A375 (cell line): ENCODE measurements around the gene ERVH48-1. TPM values are rescaled to one million over a fixed set of nuclear protein-coding genes. Genes with fewer than 3 reads are reported as not detected.

Experiments used
- small RNA-seq: library from RNA; depleted of rRNA; stranded (forward); fragments of <200 nt; gene quantifications from one replicate; pipeline ENCODE3, GENCODE V24; 2014
- total RNA-seq: library from RNA; depleted of rRNA; stranded (reverse); fragments of >200 nt; shearing (Covaris generic); gene quantifications from 2 replicates; pipeline ENCODE4 v1.2.3, GENCODE V29; 2014; rRNA removed

The ERVH48-1 gene
- total RNA-seq = not detected in 2 replicates

DNA sequence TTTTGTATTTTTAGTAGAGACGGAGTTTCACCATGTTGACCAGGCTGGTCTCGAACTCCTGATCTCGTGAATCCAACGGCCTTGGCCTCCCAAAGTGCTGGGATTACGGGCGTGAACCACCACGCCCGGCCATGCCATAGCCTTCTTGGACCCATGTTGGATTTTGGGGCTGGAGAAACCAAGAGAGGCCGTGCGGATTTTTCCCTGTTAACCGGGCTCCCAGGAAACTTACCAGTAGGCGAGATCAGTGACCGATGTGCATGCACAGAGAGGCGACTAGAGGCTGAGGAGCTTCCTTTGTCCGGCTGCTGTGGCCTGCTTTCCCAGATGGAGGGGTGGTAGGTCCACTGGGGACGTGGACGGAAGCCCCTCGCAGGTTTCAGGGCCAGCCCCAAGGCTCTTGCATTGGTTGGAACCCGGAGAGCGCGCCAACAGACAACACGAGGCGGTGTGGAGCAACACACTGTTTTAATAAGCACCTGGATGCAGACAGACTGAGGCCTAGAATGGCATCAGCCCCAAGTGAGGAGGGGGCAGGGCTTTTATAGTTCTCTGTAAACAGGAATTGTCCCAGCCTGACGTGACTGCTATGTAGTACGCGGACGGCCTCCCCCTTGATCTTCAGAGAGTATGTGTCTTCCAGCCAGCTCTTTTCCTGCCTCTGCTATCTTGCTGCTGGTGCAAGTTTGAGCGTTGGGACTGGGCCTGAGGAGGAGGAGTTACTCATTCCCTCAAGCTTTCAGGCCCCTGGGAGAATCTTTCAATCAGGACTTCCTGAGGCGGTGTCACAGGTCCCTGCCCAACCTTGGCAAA, at the start of gene ERVH48-1:
Gene ERVH48-1, minus strand, starts transcription at position 517 of the 813 bp plus-strand sequence. CDS start 6,624 bp downstream, outside the sequence.

DNA sequence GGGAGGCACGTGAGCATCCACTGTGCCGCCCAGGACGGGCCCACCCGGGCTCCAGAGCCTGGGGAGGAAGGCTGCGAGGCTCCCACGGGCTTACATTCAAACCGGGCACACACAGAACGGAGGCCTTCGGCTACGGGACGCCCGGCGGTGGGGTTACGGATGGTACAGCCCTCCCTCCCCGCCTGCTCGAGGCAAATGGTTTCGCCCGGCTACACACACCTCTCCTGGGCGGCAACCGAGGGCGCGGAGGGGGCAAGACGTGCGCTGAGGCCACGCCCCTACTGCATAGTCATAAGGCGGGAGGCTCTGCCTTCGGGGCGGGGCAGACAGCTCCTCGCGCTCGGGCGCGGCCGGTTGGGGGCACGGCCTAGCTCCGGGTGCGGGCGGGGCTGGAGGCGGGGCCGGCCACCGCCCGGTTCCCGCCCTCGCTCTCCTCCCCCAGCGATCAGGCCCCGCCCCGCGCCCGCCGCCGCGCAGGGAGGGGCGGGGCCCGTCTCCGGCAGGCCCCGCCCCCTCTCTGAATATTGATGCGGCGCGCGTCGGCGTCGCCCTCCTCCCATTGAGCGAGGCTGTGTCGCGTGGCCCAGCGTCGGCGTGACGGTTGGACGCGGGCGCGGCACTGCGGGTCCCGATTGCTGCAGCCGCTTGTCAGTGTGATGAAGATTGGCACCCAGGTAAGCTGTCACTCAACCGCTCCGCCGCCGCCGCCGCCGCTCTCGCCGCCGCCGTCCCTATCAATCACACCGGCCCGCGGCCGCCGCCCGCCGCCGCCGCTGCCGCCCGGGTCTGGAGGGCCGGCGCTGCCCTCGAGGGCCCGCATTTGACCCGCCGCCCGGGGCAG, 48.8 kb upstream of the ERVH48-1 start, which contains the start of gene PKNOX1:
Gene PKNOX1, plus strand, starts transcription at position 572 of the 841 bp plus-strand sequence. CDS start 29,820 bp downstream, outside the sequence.

DNA sequence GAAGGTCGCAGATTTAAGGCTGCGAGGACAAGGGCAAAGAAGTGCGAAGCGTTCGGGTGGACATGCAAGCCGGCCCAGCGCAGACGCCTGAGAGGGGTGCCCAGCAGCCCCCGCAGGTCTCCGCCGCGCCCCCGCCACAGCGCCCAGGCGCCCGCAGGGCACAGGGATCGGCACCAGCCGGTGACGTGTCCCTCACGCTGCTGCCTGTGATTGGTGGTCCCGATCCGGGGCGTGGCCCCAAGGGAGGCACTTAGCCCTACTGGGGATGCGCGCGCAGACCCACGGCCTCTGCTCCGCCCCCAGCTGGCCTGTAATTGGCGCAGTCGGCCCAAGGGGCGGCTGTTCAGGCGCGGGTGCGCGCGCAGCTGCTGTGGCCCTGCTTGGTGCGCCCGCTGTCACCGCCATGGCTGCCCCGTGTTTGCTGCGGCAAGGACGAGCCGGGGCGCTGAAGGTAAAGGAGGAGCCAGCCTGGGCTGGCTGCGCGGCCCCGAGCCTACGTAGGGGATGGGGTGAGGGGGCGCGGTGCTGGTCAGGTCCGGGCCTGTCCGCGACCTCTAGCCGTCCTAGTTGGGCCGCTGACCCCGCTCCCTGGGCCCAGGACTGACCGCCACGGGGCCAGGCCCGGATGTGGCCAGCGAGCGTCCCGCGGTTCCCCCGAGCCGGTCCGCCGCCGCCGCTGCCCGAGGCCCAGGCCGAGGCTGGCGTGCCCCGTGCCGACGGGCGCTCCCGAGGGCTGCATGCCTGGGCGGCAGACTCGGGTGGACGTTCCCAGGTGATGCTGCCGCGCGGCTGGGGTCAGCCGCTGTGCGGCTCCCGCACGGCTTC, 32.3 kb downstream of the ERVH48-1 start, which contains the start of gene NDUFV3:
Gene NDUFV3, plus strand, starts transcription at position 379 of the 825 bp plus-strand sequence. Its CDS starts 25 bp downstream, at position 404.

DNA sequence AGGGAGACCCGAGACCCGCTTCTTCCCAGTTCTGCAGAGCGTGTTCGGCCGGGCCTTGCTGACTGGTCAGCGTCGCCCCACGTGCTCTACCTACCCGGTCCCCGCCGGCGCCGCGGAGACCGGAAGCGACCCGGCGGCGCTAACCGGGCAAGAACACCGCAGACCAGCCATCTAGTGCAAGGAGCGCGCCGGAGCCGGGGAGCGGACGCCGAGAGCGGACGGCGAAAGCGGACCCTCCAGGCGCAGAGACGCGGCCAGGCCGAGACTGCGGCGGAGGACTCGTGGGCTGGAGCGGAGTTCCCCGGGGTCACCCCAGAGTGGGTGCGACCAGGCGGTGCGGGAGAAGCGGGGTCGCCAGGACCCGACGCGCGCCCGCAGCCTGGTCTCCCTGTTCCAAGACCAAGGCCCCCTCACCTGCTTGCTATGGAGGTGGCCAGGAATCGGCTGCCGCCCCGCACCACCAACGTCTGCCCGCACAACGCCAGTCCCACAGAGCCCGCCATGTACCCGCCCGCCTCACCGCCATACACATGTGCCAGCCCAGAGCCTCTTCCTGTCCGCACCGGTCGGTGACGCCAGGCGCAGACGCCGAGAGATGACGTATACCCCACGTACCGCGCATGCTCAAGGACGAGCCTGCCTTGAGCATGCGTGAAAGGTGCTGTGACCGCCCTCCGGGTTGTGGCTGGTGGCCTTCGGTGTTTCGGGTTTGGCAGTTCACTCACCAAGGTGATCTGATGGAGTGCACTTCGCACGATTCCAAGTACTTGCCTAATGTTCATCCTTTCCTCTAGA, 46.2 kb downstream of the ERVH48-1 start, which contains the start of gene WDR4:
Gene WDR4, minus strand, starts transcription at position 547 of the 795 bp plus-strand sequence. Its CDS starts 44 bp downstream, at position 503.

Small RNA genes within 50 kb of the gene (small RNA-seq; reads per million reads assigned to genes)
- not detected for gene MIR5692B

Other genes starting within 250 kb of the ERVH48-1 start
- 18.8 and 20.2 TPM in 2 replicates for gene WDR4, start 46.1 kb downstream of the ERVH48-1 start, total RNA-seq
- 39.3 and 41.5 TPM in 2 replicates for gene NDUFV3, start 32.3 kb downstream of the ERVH48-1 start, total RNA-seq
- 19.3 and 22.7 TPM in 2 replicates for gene PKNOX1, start 48.9 kb upstream of the ERVH48-1 start, total RNA-seq
- 56.7 and 60.5 TPM in 2 replicates for gene CBS, start 150.2 kb upstream of the ERVH48-1 start, total RNA-seq
- 23.3 and 23.9 TPM in 2 replicates for gene U2AF1, start 181.9 kb upstream of the ERVH48-1 start, total RNA-seq
- not detected in 2 replicates for gene CRYAA, start 243.4 kb upstream of the ERVH48-1 start, total RNA-seq